ENCODE results near the gene HOXA11.
A peak's percentile ranks its signal among the peaks of the same experiment; 100 is the strongest.

The HOXA11 gene

GRCh38 chr7:27152816-27153442, 32.1 kb downstream of the HOXA11 start:
- ATAC-seq (replicated peaks) = no peak
- Mint-ChIP-seq H3K9me3 (peaks cover 2 to 3% of the 10 kb centered on the region in 2 donors), H3K36me3 (peaks cover 0 to 15% of the 10 kb centered on the region in 2 donors), H3K27ac (no peak overlapping the region), H3K4me1 (peaks cover 37 to 66% of the 10 kb centered on the region in 2 donors), H3K4me3 (no peak overlapping the region), H3K27me3 (peaks cover 66 to 93% of the 10 kb centered on the region in 2 donors)
- DNase-seq = no peak

GRCh38 chr7:27151931-27152815, 32.9 kb downstream of the HOXA11 start, which contains the start of gene HOXA3:
TSS of gene HOXA3 (minus strand) at chr7:27152583. CDS start at chr7:27110640, 41,943 bp downstream.
- ATAC-seq (replicated peaks) (no peak), DNase-seq (no peak)
- Mint-ChIP-seq H3K4me3 (peak within 1 kb of the TSS; percentile 78 to 80), H3K9me3 (peaks cover 3% of the 10 kb centered on the region in 2 donors), H3K27ac (peak within 1 kb of the TSS; percentile 85), H3K36me3 (peaks cover 0 to 11% of the 10 kb centered on the region in 2 donors), H3K4me1 (peaks cover 36 to 66% of the 10 kb centered on the region in 2 donors), H3K27me3 (peaks cover 63 to 91% of the 10 kb centered on the region in 2 donors)

GRCh38 chr7:27151341-27151930, 33.6 kb downstream of the HOXA11 start:
- Mint-ChIP-seq H3K36me3 (peaks cover 0 to 11% of the 10 kb centered on the region in 2 donors), H3K4me1 (peaks cover 38 to 64% of the 10 kb centered on the region in 2 donors), H3K27me3 (peaks cover 66 to 92% of the 10 kb centered on the region in 2 donors), H3K27ac (peak overlapping the region; percentile 85), H3K9me3 (peaks cover 3 to 4% of the 10 kb centered on the region in 2 donors), H3K4me3 (peak overlapping the region; percentile 78 to 80)
- ATAC-seq (replicated peaks) (no peak), DNase-seq (no peak)

GRCh38 chr7:27150568-27151340, 34.3 kb downstream of the HOXA11 start:
- peak; percentile 79 to 83 for ATAC-seq (replicated peaks)
- Mint-ChIP-seq H3K36me3 (peaks cover 0 to 11% of the 10 kb centered on the region in 2 donors), H3K9me3 (peaks cover 3 to 4% of the 10 kb centered on the region in 2 donors), H3K4me3 (peak overlapping the region; percentile 78 to 80), H3K27me3 (peaks cover 73 to 92% of the 10 kb centered on the region in 2 donors), H3K27ac (peak overlapping the region; percentile 85), H3K4me1 (peaks cover 38 to 57% of the 10 kb centered on the region in 2 donors)
- peak; percentile 57 for DNase-seq

- H3K36me3 Mint-ChIP-seq = peaks cover 0 to 7% of the 10 kb centered on the region in 2 donors
- H3K4me1 Mint-ChIP-seq = peaks cover 38 to 51% of the 10 kb centered on the region in 2 donors
- peak overlapping the region; percentile 78 to 80 for H3K4me3 Mint-ChIP-seq
- no peak overlapping the region for H3K27ac Mint-ChIP-seq
- H3K27me3 Mint-ChIP-seq = peaks cover 74 to 92% of the 10 kb centered on the region in 2 donors
- DNase-seq = no peak
- peaks cover 3 to 4% of the 10 kb centered on the region in 2 donors for H3K9me3 Mint-ChIP-seq
- peak in 1 of 2 donors; percentile 15 for ATAC-seq (replicated peaks)
Measured at GRCh38 chr7:27149842-27150567, 35.0 kb downstream of the HOXA11 start.

GRCh38 chr7:27148756-27149641, 36.0 kb downstream of the HOXA11 start:
- Mint-ChIP-seq H3K27me3 (peaks cover 64 to 90% of the 10 kb centered on the region in 2 donors), H3K27ac (no peak overlapping the region), H3K4me1 (peaks cover 36 to 43% of the 10 kb centered on the region in 2 donors), H3K4me3 (peak overlapping the region in 1 of 2 donors; percentile 77), H3K36me3 (no peaks in the 10 kb centered on the region), H3K9me3 (peaks cover 0 to 4% of the 10 kb centered on the region in 2 donors)
- DNase-seq (no peak), ATAC-seq (replicated peaks) (no peak)

- H3K27me3 Mint-ChIP-seq = peaks cover 56 to 84% of the 10 kb centered on the region in 2 donors
- peaks cover 0 to 4% of the 10 kb centered on the region in 2 donors for H3K9me3 Mint-ChIP-seq
- no peaks in the 10 kb centered on the region for H3K36me3 Mint-ChIP-seq
- H3K4me3 Mint-ChIP-seq = peak overlapping the region; percentile 77 to 83
- no peak for ATAC-seq (replicated peaks)
- H3K4me1 Mint-ChIP-seq = peaks cover 36 to 43% of the 10 kb centered on the region in 2 donors
- no peak for DNase-seq
- H3K27ac Mint-ChIP-seq = peak overlapping the region; percentile 88
Measured at GRCh38 chr7:27148031-27148755, 36.8 kb downstream of the HOXA11 start.

- ATAC-seq (replicated peaks) = no peak
- H3K4me1 Mint-ChIP-seq = peaks cover 40 to 49% of the 10 kb centered on the region in 2 donors
- H3K27ac Mint-ChIP-seq = peak within 1 kb of the TSS; percentile 88
- H3K36me3 Mint-ChIP-seq = no peaks in the 10 kb centered on the region
- H3K27me3 Mint-ChIP-seq = peaks cover 61 to 88% of the 10 kb centered on the region in 2 donors
- DNase-seq = no peak
- peak within 1 kb of the TSS; percentile 77 to 83 for H3K4me3 Mint-ChIP-seq
- H3K9me3 Mint-ChIP-seq = peaks cover 0 to 4% of the 10 kb centered on the region in 2 donors
Measured at GRCh38 chr7:27147199-27148030, 37.6 kb downstream of the HOXA11 start, which contains the start of gene HOXA6. TSS of gene HOXA6 (minus strand) at chr7:27147774. CDS start at chr7:27147749, 25 bp downstream.

GRCh38 chr7:27146491-27147198, 38.4 kb downstream of the HOXA11 start:
- peaks cover 33 to 43% of the 10 kb centered on the region in 2 donors for H3K4me1 Mint-ChIP-seq
- H3K4me3 Mint-ChIP-seq = peak overlapping the region; percentile 27 to 37
- H3K9me3 Mint-ChIP-seq = peaks cover 0 to 2% of the 10 kb centered on the region in 2 donors
- peaks cover 60 to 88% of the 10 kb centered on the region in 2 donors for H3K27me3 Mint-ChIP-seq
- DNase-seq (no peak), ATAC-seq (replicated peaks) (no peak)
- peak overlapping the region; percentile 63 for H3K27ac Mint-ChIP-seq
- no peaks in the 10 kb centered on the region for H3K36me3 Mint-ChIP-seq

- no peak for DNase-seq
- Mint-ChIP-seq H3K27me3 (peaks cover 59 to 87% of the 10 kb centered on the region in 2 donors), H3K36me3 (no peaks in the 10 kb centered on the region), H3K9me3 (peaks cover 0 to 1% of the 10 kb centered on the region in 2 donors), H3K27ac (no peak overlapping the region), H3K4me3 (no peak overlapping the region), H3K4me1 (peaks cover 27 to 36% of the 10 kb centered on the region in 2 donors)
- ATAC-seq (replicated peaks) = no peak
Measured at GRCh38 chr7:27145914-27146412, 39.1 kb downstream of the HOXA11 start.
